PC-9 (cell line): Measurements from ENCODE around the gene ALDH1A3.

Experiments
- CTCF ChIP-seq: fragments of 200-600 bp; sonication (generic); conservative IDR thresholded peaks from 2 replicates; pipeline ENCODE4 v1.6.1; 2017; ENCODE audit warnings: mixed run types, antibody characterized with exemption, mild to moderate bottlenecking, moderate library complexity
- EZH2 ChIP-seq: fragments of 200-600 bp; sonication (generic); IDR thresholded peaks from 2 replicates; pipeline ENCODE4 v1.8.0; 2017; ENCODE audit warnings: antibody characterized with exemption, low read depth

- TF ChIP-seq CTCF: no peak
- no peak for TF ChIP-seq EZH2
These were observed 70.1 kb downstream of the ALDH1A3 start for GRCh38 chr15:100949691-100950090.
